ENCODE results near the gene RAET1G. TPM values are rescaled to one million over a fixed set of nuclear protein-coding genes. Genes with fewer than 3 reads are reported as not detected.

RAET1G gene
- total and polyA plus RNA-seq, 2 of the 13 experiments (the other 11 are each of a cell fraction or from before 2014, with no cell fraction given): not detected

- TF ChIP-seq, protein P1, sequence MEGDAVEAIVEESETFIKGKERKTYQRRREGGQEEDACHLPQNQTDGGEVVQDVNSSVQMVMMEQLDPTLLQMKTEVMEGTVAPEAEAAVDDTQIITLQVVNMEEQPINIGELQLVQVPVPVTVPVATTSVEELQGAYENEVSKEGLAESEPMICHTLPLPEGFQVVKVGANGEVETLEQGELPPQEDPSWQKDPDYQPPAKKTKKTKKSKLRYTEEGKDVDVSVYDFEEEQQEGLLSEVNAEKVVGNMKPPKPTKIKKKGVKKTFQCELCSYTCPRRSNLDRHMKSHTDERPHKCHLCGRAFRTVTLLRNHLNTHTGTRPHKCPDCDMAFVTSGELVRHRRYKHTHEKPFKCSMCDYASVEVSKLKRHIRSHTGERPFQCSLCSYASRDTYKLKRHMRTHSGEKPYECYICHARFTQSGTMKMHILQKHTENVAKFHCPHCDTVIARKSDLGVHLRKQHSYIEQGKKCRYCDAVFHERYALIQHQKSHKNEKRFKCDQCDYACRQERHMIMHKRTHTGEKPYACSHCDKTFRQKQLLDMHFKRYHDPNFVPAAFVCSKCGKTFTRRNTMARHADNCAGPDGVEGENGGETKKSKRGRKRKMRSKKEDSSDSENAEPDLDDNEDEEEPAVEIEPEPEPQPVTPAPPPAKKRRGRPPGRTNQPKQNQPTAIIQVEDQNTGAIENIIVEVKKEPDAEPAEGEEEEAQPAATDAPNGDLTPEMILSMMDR (CRISPR knock-in tag; IDR thresholded peaks at IDR 0.05): 0 out of 2 replicates have a peak, but pooled peaks have one; percentile 9
- peak; percentile 58 for TF ChIP-seq GABPB1 (CRISPR knock-in tag; IDR thresholded peaks at IDR 0.05)
- TF ChIP-seq ZNF800 (CRISPR knock-in tag; IDR thresholded peaks at IDR 0.05): no peak
- TF ChIP-seq ZNF766 (CRISPR knock-in tag; IDR thresholded peaks at IDR 0.05; ENCODE audit: borderline replicate concordance): 0 out of 2 replicates have a peak, but pooled peaks have one; percentile 24
- TF ChIP-seq ZNF34 (CRISPR knock-in tag; IDR thresholded peaks at IDR 0.05; ENCODE audit: borderline replicate concordance): no peak
- no peak for TF ChIP-seq PRMT3 (CRISPR knock-in tag; IDR thresholded peaks at IDR 0.05; ENCODE audit: borderline replicate concordance, low read depth)
- TF ChIP-seq BRD4 (CRISPR knock-in tag; IDR thresholded peaks at IDR 0.05): no peak
- TF ChIP-seq ATF4 (CRISPR knock-in tag; IDR thresholded peaks at IDR 0.05): no peak
- TF ChIP-seq ZFP36 (IDR thresholded peaks at IDR 0.05; ENCODE audit: borderline replicate concordance, low read depth, low read length, partially characterized antibody): no peak
- TF ChIP-seq, protein P2, sequence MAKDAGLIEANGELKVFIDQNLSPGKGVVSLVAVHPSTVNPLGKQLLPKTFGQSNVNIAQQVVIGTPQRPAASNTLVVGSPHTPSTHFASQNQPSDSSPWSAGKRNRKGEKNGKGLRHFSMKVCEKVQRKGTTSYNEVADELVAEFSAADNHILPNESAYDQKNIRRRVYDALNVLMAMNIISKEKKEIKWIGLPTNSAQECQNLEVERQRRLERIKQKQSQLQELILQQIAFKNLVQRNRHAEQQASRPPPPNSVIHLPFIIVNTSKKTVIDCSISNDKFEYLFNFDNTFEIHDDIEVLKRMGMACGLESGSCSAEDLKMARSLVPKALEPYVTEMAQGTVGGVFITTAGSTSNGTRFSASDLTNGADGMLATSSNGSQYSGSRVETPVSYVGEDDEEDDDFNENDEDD (CRISPR knock-in tag; IDR thresholded peaks at IDR 0.05; ENCODE audit: borderline replicate concordance): no peak
- peak; percentile 16; the same call in 1 of the 2 replicates for TF ChIP-seq SAP130 (CRISPR knock-in tag; IDR thresholded peaks at IDR 0.05; ENCODE audit: low read depth)
- peak; percentile 15; the same call in 1 of the 2 replicates for TF ChIP-seq BORCS8-MEF2B (CRISPR knock-in tag; IDR thresholded peaks at IDR 0.05)
- TF ChIP-seq, protein P3, sequence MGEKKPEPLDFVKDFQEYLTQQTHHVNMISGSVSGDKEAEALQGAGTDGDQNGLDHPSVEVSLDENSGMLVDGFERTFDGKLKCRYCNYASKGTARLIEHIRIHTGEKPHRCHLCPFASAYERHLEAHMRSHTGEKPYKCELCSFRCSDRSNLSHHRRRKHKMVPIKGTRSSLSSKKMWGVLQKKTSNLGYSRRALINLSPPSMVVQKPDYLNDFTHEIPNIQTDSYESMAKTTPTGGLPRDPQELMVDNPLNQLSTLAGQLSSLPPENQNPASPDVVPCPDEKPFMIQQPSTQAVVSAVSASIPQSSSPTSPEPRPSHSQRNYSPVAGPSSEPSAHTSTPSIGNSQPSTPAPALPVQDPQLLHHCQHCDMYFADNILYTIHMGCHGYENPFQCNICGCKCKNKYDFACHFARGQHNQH (CRISPR knock-in tag; IDR thresholded peaks at IDR 0.05): 0 out of 2 replicates have a peak, but pooled peaks have one; percentile 56
- TF ChIP-seq TEAD3 (CRISPR knock-in tag; optimal IDR thresholded peaks at IDR 0.05; ENCODE audit: borderline replicate concordance): peak; percentile 42
- no peak for TF ChIP-seq IKZF1 (IDR thresholded peaks at IDR 0.05)
- 0 out of 2 replicates have a peak, but pooled peaks have one; percentile 55 for TF ChIP-seq ZNF839 (CRISPR knock-in tag; IDR thresholded peaks at IDR 0.05; ENCODE audit: borderline replicate concordance)
- TF ChIP-seq ZNF121 (CRISPR knock-in tag; IDR thresholded peaks at IDR 0.05): no peak
- TF ChIP-seq CHD4 (IDR thresholded peaks at IDR 0.05; ENCODE audit: borderline replicate concordance, low read length): no peak
- TF ChIP-seq KDM4B (CRISPR knock-in tag; IDR thresholded peaks at IDR 0.05): no peak
- TF ChIP-seq ZNF724P (CRISPR knock-in tag; IDR thresholded peaks at IDR 0.05; ENCODE audit: borderline replicate concordance): no peak
- no peak for TF ChIP-seq HNRNPK (IDR thresholded peaks at IDR 0.05; ENCODE audit: low read depth, low read length, poor library complexity, severe bottlenecking)
- TF ChIP-seq ZEB1 (IDR thresholded peaks at IDR 0.05; ENCODE audit: insufficient replicate concordance, low read depth): no peak
- TF ChIP-seq ZNF207 (IDR thresholded peaks at IDR 0.05; ENCODE audit: borderline replicate concordance): no peak
Measured at GRCh38 chr6:149922642-149923326, at the start of gene RAET1G (continued).
